Measurements from ENCODE around the gene PPP1R3F.
"Not testable (repeated sequence)": the region's sequence is repeated elsewhere in the genome, so short reads cannot be mapped to it uniquely, and the experiment has no call there.

Gene PPP1R3F

DNA sequence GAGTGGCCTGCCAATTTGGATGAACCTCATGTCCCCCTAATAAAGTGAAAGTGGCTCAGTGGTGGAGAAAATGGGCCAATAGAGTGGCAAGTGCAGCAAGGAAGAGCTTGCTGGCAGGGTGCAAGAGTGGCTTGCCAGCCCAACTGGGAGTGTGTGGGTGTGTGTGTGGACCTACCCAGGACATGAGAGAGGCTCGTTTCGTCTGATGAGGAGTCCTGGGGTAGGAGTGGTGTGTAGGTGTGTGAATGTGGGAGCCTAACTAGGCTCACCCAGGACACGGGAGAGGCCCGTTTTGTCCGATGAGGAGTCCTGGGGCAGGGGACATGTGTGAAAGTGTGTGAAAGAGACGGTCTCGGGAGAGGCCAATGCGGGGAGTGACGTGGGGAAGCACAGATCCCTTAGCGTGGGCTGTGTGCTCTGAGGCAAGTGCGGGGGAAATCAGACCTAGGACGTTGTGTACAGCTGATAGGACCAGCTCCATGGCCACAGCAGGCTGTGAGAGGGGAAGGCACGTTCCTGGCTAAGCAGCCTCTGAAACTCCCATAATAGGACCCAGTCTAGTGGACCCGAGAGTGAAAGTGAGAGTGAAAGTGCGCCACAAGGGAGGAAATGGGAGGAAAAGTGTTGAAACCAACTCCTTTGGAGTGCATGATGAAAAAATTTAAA lies 39.1 kb downstream of the PPP1R3F start:
- DNase-seq (ENCODE audit: low read depth in 1 of 2, low spot score in 1 of 2): no peak

DNA sequence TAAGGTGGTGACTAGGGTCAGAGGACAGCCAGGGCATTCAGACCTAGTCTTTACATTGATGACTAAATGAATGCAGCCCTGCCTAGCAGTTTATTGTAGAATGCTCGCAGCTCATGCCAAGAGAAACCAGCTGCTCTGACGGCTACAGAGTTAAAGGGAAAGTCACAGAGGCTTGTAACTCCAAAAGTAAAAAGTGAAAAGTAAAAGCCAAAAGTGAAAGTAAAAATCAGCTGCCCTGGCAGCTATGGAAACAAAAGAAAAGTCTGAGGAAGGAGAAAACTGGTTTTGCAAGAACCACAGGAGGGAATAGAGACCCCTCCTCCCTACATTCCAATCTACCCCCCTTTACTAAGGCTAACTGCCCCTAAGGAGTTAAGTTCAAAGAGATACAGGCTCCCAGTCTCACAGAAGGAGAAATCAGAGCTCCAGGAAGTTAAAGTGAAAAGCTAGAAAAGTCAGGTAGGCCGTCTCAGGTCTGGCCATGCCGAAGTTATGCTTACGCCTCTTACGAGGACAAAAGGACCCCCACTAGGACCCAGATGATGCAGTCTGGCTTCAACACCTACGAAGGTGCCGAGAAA lies 39.9 kb downstream of the PPP1R3F start:
- no peak for DNase-seq (ENCODE audit: low read depth in 1 of 2, low spot score in 1 of 2)

DNA sequence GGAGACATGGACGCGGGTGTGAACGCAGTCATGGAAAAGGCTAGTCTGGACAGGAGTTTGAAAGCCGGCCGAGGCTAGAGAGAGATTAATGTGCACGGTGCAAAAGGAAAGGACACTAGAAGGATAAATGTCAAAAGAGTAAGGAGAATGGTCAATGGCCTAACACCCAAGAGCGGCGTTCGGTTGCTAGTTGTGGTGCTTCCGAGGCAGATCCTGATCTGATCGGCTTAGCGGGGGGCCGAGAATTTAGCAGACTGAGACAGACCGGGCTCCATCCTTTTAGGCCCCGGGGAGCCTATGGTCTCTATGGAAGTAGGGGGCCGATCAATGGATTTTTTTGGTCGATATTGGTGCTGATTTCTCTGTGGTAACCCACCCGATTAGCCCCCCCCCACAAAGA lies 40.8 kb downstream of the PPP1R3F start:
- no peak for DNase-seq (ENCODE audit: low read depth in 1 of 2, low spot score in 1 of 2)

DNA sequence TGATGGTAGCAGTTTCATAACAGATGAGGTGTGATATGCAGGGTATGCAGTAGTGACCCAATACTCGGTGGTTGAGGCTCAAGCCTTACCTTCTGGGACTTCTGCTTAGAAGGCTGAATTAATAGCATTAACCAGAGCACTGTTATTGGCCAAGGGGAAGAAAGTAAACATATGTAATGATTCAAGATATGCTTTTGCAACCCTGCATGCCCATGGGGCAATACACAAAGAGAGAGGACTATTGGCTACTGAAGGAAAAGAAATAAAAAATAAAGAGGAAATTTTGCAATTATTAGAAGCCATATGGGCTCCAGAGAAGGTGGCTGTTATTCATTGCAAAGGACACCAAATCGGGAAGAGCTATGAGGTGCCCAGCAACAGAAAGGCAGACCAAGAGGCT lies 42.6 kb downstream of the PPP1R3F start:
- no peak for DNase-seq (ENCODE audit: low read depth in 1 of 2, low spot score in 1 of 2)

DNA sequence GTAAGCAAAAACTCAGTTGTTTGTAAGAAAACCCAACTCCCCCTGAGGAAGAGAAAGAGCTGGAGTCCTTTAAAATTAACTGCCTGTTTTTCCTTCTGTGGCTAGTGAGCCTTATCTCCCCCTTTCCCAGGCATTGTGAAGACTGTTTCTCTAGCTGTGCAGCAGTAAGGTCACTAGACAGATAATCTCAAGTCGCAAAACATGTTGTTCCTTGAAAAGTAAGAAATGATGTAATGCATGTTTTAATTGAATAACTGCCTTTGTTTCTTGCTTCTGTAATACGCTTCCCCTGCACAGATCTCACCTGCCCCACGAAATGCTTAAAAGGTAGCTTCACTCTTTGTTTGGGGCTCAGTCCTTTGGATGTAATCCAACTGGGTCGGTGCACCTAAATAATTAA lies 46.5 kb downstream of the PPP1R3F start:
- DNase-seq (ENCODE audit: low read depth in 1 of 2, low spot score in 1 of 2): no peak

DNA sequence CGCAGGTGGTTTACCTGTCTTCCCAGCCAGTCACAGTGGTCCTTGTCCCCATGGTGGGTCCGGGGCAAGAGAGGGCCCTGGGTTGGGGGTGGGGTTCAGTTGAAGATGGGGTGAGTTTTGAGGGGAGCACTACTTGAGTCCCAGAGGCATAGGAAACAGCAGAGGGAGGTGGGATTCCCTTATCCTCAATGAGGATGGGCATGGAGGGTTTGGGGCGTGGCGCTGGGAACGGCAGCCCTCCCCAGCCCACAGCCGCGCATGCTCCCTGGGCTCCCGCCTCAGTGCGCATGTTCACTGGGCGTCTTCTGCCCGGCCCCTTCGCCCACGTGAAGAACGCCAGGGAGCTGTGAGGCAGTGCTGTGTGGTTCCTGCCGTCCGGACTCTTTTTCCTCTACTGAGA lies 52.1 kb downstream of the PPP1R3F start, which contains the start of gene GAGE12J:
TSS of gene GAGE12J (plus strand) at position 301 of the 400 bp plus-strand sequence. CDS start 1,157 bp downstream, outside the sequence.
- not testable (repeated sequence) for DNase-seq (ENCODE audit: low read depth in 1 of 2, low spot score in 1 of 2)

DNA sequence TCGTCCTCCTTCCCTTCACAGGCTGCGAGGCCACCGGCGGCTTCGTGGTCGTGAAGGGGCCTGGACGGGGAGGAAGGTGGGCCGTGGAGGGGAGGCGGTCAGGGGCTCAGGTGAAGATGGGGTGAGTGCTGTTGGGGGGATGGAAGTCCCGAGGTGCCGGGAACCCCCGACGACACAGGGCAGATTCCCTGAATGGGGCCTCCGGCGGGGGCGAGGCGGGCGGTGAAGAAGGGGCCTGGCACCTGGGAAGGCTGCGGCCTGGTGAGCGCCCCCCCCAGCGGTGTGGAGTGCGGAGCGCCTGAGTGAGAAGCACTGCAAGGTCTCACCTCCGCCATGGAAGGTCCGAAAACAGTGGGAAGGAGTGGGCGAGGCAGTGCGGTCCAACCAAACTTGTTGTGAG lies 52.7 kb downstream of the PPP1R3F start:
- not testable (repeated sequence) for DNase-seq (ENCODE audit: low read depth in 1 of 2, low spot score in 1 of 2)

DNA sequence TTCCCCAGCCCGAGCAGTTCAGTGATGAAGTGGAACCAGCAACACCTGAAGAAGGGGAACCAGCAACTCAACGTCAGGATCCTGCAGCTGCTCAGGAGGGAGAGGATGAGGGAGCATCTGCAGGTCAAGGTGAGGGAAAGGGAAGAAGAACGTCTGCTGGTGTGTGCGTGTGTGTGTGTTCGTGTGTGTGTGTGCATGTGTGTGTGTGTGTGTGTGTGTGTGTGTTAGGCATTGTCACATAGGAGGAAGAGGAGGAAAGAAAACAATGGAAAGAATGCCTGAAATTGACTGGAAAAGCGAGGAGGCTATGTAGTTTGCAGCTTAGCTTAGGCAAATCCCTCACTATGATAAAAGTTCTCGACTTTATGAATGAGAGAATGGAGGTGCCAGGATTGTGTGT lies 54.1 kb downstream of the PPP1R3F start:
- DNase-seq (ENCODE audit: low read depth in 1 of 2, low spot score in 1 of 2): not testable (repeated sequence)

DNA sequence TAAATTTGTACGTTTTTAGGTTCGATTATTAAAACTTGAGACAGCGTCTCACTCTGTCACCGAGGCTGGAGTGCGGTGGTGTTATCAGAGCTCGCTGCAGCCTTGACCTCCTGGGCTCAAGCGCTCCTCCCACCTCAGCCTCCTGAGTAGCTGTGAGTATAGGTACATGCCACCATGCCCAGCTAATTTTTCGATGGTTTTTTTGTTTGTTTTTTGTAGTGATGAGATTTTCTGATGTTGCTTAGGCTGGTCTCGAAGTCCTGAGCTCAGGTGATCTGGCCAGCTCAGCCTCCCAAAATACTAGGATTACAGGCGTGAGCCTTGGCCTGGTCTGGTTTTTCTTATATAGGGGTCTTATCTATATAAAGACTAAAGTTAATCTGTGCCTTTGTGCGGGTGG lies 60.8 kb downstream of the PPP1R3F start:
- DNase-seq (ENCODE audit: low read depth in 1 of 2, low spot score in 1 of 2): not testable (repeated sequence)

DNA sequence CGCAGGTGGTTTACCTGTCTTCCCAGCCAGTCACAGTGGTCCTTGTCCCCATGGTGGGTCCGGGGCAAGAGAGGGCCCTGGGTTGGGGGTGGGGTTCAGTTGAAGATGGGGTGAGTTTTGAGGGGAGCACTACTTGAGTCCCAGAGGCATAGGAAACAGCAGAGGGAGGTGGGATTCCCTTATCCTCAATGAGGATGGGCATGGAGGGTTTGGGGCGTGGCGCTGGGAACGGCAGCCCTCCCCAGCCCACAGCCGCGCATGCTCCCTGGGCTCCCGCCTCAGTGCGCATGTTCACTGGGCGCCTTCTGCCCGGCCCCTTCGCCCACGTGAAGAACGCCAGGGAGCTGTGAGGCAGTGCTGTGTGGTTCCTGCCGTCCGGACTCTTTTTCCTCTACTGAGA lies 61.7 kb downstream of the PPP1R3F start, which contains the start of gene GAGE13:
TSS of gene GAGE13 (plus strand) at position 301 of the 400 bp plus-strand sequence. CDS start 1,156 bp downstream, outside the sequence.
- DNase-seq (ENCODE audit: low read depth in 1 of 2, low spot score in 1 of 2): not testable (repeated sequence)

DNA sequence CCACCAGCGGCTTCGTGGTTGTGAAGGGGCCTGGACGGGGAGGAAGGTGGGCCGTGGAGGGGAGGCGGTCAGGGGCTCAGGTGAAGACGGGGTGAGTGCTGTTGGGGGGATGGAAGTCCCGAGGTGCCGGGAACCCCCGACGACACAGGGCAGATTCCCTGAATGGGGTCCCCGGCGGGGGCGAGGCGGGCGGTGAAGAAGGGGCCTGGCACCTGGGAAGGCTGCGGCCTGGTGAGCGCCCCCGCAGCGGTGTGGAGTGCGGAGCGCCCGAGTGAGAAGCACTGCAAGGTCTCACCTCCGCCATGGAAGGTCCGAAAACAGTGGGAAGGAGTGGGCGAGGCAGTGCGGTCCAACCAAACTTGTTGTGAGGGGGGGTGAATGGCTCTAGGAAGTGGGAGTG lies 62.2 kb downstream of the PPP1R3F start:
- peak in 1 of 2 donors; percentile 30 for DNase-seq (ENCODE audit: low read depth in 1 of 2, low spot score in 1 of 2)
